HG03039 (cell line): Measurements from ENCODE around the gene EVPL.
"Not testable (repeated sequence)": the region's sequence is repeated elsewhere in the genome, so short reads cannot be mapped to it uniquely, and the experiment has no call there.

Experiments used
- ATAC-seq: cut with Tn5 transposase; IDR thresholded peaks from one replicate; pipeline ENCODE4 v1.9.1; 2021; ENCODE audit warnings: mild to moderate bottlenecking, moderate library complexity; ENCODE audit not compliant: unreplicated experiment

The EVPL gene

DNA sequence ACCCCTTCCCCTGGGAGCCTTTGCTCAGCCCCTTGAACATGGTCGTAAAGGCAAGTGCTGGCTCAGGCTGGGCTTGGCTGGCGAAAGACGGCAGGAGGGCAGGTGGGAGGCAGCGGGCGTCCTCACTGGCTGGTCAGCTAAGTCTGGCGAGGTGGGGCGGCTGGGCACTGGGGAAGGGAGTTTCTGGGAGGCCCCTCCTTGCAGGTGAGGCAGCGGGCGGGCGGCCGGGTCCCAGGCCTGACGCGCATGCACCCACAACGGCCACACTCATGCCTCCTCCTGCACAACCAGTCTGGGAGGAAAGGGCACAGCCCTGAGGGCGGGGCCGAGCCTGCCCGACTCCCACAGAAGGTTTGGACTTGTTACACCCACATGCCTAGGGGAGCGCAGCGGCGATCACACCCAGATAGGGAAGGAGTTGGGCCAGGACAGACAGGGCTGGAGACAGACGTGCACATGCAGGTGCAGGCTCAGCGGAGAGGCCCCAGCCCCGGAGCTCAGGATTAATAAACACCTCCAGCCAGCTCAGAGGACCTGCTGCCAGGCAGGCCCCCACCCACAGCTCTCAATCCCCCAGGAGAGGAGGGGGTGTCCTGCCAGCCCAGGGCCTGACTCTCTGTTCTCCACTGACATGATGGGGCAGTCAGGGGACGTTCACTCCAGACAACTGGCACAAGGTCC lies at the start of gene EVPL:
TSS of gene EVPL (minus strand) at position 148 of the 681 bp plus-strand sequence. CDS start at position 40, 108 bp downstream.
- no peak for ATAC-seq

DNA sequence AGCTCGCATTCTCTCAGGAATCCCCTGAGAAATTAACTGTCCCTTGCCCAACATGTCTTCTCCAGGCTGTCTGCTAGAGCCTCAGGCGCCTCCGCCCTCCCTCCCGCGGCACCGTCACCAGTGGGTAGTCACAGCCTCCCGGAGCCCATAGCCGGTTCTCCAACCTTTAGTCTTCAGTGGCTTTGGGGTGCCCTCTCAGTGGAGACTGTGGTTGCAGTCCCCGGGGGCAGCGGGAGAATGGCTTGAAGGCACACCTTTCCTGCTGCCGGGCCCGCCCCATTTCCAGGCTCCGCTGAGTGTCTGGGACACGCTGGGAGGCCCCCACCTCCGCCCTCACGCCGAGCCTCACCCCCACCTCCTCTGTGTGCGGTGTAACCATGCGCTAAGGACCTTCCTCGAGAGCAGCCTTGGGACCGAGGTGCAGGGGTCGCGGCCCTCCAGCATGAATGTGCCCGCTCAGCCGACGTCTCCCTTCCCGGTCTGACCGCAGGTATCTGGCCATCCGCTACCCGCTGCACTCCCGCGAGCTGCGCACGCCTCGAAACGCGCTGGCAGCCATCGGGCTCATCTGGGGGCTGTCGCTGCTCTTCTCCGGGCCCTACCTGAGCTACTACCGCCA lies 49.1 kb upstream of the EVPL start:
- ATAC-seq: no peak

DNA sequence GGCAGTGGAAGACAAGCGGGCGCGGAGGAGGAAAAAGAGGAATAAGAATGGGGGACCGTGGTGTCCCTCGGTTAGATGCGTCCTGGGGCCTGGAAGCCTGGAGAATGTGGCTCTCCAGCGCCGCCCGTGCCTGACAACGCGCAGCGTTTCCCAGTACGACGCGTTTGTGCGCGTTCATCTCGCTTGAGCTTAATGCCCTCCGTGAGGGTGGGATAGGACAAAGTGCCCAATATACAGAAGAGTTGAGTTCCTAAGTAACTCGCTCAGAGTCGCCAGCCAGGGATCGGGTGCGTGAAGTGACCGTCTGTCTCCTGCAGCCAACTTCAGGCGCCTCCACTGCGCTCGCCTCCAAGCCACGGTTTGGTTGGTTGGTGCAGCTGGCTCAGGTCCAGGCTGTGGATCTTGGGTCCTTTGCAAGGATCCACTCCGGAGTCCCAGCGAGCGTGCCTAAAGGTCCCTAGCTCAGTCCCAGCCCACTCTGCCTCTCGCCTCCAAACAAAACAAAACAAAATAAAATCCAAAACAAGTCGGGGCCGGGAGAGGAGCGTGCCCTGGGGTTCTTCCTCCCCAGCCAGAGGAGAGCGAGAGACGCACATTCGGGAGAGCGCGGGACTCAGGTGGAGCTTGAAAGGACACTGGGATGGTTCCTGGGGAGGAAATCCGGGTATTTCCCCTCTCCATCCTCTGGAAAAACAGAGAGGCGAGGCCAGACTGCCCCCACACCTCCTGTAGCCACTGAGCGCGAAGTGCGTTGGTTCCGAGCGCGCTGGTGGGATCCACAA lies 48.4 kb upstream of the EVPL start:
- no peak for ATAC-seq

DNA sequence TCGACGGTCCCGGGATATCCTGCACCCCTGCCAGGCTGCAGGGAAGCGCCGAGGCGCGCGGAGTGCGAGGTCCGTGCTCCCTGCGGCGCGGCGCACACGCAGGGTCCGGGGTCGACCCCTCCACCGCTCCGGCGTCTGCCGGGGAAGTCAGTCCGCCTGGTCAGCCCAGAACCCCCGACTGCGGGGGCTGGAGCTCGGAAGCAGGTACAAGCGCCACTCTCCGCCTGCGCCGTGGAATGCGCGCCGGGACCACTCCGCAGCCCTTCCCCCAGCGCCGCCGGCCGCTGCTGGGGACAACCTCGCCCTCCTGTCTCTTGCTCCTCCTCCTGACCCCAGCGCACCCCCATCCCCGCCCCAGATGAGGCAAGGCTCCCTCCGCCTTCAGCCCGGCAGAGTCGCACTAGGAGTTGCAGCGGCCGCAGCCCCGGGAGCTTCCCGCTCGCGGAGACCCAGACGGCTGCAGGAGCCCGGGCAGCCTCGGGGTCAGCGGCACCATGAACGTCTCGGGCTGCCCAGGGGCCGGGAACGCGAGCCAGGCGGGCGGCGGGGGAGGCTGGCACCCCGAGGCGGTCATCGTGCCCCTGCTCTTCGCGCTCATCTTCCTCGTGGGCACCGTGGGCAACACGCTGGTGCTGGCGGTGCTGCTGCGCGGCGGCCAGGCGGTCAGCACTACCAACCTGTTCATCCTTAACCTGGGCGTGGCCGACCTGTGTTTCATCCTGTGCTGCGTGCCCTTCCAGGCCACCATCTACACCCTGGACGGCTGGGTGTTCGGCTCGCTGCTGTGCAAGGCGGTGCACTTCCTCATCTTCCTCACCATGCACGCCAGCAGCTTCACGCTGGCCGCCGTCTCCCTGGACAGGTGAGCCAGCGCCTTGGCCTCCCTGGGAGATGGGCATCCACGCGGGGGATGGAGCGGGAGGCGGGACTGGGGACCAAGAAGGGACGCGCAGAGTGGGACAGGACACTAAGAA lies 47.6 kb upstream of the EVPL start, which contains the start of gene GALR2:
TSS of gene GALR2 (plus strand) at position 392 of the 974 bp plus-strand sequence. CDS start at position 495, 103 bp downstream.
- ATAC-seq: no peak

DNA sequence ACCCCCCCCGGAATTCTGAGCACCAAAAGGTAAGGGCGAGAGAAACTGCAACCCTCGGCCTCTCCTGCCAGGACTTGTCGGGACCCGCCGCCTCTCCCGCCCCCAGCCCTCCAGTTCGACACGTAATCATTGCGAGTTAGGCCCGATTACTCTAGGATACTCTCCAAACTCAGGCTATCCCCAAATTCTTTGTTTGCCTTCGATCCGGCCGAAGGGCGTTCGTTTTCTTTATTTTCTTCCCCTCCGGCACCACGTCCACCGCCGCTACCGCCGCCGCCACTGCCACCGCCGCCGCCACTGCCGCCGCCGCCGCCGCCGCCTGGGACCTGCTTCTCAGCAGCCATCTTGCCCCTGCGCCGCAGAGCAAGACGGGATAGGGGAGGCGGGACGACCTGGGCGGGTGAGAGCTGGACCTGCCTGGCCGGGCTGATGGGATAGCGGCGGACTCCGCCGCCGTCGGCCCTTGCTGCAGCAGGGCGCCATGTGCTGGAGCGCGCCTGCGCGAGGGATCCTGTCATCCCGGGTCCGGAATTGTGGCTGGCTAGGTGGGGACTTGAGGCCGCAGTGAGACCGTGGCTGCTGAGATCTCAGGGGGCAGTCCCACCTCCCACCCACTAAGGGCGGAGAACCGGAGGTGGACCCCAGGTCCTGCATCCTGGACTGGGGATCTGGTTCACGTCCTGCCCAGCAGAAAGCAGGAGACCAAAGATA lies 45.2 kb upstream of the EVPL start, which contains the start of gene SRP68:
TSS of gene SRP68 (minus strand) at position 370 of the 711 bp plus-strand sequence. CDS start at position 344, 26 bp downstream.
- ATAC-seq: peak; percentile 79

DNA sequence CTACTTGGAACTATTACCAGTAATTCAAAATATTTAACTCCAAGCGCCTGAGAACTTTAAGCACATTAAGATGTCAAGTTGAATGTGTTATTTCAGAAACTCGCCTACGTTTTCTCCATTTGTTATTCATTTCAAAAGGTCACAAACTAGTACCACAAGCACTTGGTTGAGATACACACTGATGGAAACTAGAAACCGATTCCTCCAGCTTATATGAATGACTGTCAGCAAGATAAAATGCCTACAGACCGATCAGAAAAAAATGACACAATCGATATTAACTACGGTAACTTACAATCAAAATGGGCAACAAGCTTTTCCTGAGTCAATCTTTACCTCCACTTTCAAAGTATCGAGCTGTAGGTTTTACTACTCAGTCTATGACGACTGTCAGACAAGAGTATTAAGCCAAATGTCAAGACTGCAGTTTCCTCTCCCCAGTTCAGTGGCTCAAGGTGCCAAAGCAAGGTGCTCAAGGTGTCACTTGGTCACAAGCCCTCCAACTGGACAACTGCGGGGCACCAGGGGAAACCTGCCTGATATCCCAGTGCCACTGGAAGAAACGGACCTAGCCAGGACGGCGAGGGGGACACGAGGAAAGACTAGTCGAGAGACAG lies 44.5 kb upstream of the EVPL start:
- ATAC-seq: no peak

DNA sequence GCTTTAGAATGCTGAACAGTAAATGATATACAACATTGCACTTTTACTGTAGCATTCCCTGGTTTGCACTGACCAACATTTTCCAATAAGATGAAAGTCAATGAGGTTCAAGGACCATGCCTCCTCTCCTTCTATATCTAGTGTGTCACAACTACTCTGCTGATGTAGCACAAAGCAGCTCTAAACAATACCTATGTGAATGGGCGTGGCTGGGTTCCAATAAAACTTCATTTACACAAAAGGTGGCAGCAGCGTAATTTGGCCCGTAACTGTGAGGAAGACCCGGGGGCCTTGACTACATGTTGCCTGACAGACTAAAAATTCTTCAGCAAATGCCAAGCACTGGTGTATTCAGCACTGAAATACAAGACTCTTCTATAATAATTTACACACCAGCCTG lies 38.7 kb upstream of the EVPL start:
- no peak for ATAC-seq

DNA sequence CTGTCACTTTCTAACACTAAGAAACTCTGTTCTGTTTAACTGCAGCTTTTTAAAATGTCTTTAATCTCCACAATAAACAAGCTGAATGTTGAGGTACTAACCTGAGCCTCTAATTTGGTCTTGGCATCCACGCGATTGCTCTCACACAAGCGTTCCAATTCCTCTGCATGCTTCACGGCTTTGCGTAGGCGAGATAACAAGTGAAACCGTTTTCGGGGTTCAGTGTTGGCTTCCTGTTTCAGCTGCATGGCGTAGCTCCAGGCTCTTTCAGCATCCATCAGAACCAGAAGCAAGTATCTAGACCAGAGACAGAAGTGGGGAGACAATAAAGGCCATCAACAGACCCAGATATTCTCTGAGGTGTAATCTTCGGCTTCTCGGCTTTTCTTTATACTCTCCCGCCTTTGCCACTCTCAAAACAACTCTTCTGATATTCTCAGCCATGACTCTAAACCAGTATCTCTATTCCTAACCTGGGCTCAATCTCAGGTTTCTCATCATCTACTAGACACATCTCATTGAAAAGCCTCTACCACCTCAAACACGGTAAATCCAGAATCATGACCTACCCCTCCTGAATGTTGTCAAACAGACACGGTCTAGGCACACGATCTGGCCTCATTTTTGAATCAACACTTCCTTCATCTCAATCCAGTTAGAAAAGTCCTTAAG lies 36.9 kb upstream of the EVPL start:
- ATAC-seq: no peak

DNA sequence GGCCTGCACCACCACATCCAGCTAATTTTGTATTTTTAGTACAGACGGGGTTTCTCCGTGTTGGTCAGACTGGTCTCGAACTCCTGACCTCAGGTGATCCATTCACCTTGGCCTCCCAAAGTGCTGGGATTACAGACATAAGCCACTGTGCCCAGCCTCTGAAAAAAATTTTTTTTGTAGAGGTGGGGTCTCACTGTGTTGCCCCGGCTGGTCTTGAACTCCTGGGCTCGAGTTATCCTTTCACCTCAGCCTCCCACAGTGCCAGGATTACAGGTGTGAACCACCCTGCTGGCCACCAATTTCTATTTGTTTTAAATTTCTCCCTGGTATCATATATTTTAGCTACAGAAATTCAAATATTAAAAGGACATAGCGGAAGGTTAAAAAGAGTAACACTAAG lies 31.2 kb upstream of the EVPL start:
- not testable (repeated sequence) for ATAC-seq

DNA sequence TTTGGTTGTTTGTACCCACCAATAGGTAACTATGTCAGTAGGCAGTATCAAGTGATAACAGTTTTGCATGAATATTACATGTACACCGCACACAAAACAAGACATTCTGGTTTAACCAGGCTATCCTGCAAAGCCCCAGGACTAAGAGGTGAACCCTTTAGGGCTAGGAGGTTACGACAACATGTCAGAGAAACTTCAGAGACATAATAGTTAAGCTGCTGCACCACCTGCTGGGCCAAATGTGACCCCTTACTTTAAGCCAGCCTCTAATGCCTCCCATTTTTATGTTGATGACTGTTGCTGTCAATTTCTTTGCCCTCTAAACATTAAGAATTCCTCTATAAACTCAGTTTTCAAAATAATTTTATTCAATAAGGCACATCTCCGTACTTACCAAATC lies 29.8 kb upstream of the EVPL start:
- ATAC-seq: no peak

DNA sequence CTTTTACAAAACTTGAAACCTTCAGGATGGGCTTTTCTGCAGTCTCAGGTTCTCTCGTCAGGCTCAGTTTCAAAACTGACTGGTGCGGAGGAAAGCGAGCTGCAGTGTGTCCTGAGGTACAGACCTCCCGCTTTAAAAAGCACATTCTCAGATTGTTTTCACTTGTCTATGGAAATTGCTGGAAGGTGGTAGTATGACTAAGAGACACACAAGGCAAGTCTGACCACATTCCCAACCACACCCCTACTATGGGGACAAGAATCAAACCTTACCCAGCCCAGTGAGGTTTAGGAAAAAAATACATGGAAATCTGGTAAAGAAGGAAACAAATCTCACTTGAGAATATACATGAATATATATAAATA lies 27.0 kb upstream of the EVPL start:
- ATAC-seq: no peak

DNA sequence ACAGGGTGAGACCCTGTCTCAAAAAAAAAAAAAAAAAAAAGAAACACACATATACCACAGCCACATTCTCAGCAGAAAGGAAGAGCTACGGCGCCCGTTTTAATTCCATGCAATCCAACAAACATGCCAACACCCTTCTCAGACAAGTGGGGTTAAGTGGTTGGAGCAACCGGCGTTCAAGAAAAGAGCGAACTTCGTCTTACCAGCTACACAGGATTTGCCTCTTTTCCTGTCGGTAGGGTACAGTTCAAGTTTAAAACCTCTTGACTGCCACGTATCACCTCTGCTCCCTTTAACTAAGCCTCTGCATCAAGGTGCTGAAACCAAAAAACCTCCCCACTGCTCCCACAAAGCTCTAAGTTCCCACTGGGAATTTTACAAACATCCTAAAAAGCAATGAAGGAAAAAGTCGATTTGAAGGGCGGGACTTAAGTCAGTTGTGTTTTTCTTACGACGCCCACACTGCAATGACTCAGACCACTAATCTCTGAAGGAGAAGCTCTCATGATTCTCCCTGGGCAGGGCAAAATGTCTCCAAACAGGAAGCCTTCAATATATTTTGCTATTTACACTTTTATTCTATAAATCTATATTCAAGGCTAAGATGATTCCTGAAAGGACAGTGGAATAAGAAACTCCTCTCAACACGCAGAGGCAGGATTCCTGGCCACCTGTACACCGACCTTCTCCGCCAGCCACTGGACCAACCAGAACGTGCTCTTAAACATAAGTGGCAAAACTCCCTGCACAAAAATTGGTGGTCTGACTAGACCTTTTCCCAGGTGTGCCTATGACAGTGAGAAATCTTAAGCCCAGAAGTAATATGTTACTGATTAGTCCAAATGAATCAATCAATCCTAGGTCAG lies 26.4 kb upstream of the EVPL start:
- ATAC-seq: no peak

DNA sequence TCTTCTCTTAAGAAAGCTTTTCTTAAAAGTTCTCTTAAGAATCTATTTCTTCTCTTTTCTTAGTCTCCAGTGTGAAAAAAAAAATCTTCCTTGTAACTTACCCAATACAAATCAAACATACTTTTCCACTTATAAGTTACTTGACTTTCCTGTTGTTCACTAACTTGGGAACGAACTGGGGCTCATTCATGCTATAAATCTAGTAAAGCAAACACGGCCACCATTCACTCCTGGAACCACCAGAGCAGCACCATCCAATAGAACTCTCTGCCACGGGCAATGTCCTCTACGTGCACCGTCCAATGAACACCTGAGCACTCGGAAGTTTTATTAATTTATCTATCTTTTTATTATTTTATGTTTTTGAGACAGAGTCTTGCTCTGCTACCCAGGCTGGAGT lies 24.5 kb upstream of the EVPL start:
- no peak for ATAC-seq

DNA sequence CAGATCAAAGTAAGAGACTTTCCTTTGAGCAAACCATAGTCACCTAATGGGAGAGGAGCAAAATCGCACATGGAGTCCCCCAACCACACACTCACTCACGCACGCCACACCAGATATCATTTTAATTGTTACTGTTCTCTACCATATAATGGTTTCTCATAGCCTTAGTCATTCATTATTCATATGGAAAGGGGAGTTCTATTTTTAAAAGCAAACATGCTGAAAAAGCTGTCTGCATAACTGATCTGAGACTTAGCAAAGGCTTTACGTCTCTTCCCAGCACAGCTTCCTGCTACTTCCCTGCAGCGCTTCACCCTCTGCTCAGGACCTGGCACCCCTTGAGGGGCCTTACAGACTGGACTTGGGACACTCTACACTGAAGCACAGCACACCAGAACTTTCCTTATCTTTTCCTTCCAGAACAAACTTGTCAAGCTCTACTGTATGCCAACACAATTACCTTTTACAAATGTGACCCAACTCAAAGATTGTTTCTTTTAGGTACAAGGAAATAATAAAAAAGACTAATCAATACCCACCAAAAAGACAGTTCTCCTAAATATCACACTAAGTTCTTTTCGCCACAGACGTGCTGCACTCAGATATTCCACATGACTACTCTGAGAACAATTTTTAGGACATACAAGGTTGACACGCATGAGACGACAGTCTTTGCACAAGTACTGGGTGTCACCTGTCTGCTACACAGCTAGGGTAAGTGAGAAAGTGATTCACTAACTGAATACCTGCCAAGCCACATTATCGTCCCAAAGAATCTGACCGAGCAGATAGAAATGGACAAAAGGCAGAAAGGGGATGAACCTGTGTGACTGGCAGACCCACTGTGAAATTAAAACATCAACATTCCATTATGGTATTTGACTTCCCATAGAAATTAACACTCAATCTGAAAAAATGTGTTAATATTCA lies 23.7 kb upstream of the EVPL start:
- ATAC-seq: no peak

DNA sequence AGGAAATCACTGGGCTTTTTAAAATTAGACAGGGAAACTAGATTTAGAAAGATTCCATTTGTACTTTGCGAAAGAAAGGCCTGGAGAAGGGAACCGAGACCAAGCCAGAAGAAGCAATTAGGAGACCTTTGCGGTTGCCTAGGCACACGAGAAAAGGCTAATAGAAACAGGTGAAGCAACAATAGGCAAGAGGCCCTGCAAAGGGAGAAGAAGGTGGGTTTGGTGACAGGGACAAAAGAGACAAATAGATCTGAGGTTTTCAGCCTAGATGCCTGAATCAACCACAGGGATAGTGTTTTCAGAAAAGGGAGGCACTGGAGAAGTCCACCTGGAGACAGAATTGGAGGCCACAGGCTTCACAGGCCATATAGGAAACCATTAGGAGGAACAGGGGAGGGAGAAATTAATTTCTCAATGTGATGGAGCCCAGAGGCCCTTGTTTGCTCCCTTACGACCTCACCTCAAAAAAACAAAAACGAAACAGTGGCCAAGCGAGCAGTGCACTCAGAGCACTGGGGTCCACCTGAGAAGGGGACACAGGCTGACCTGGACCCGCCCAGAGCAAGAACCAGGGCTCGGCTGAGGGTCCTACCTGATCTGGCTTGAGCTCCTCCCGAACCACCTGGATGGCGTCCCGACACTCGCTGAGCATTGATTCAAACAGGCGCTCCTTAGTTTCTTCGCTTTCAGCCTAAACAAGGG lies 22.9 kb upstream of the EVPL start:
- no peak for ATAC-seq

DNA sequence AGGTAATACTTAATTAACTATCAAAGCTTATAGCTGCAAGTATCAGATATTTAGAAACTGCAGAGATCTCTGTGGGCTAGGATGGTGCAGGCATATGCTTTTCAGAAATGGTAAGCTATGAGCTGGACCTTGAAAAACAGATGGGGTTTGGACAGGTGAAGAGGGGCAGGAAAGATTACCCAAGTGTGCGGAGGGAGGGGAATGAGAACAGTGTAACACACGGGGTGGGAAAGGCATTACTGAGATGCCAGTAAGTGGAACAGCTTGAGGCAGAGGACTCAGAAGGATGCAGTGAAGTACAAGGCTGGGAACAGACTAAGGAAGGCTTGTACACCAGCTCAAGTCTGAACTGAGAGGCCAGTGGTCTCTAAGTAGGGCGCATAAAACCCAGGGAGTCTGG lies 22.1 kb upstream of the EVPL start:
- ATAC-seq: no peak
